22Rv1 (cell line): ENCODE data around the gene ATE1.

ENCODE experiments used
- H3K27ac ChIP-seq: fragments of 450-650 bp; 2 replicates; pipeline ENCODE4 v1.5.1; 2017
- ZFX ChIP-seq: fragments of 450-650 bp; IDR thresholded peaks from 2 replicates; pipeline ENCODE4 v1.6.1; 2017; ENCODE audit warnings: antibody characterized with exemption, borderline replicate concordance
- TF ChIP-seq, protein P1 (sequence below): fragments of 450-650 bp; IDR thresholded peaks from 2 replicates; pipeline ENCODE4 v1.5.1; 2017; ENCODE audit warnings: mild to moderate bottlenecking

The ATE1 gene

DNA sequence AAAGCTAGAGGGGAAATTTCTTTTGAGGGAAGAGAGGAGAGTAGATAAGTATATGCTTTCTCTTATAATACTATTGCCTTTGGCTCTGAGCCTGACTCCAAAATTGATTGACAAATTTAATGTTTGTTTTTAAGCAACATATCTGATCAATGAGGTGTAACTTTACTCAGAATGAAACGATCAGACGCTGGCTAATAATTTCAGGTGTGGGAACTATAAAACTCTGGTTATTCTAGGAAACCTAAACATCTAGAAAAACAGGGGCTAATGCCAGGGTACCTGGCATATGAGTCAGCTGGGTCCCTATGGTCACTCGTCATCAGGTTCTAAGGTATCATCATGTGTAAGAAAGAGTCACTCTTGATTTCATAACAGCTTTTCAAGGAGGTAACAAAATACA, 139.7 kb downstream of the ATE1 start:
- H3K27ac ChIP-seq = no peak overlapping the region

DNA sequence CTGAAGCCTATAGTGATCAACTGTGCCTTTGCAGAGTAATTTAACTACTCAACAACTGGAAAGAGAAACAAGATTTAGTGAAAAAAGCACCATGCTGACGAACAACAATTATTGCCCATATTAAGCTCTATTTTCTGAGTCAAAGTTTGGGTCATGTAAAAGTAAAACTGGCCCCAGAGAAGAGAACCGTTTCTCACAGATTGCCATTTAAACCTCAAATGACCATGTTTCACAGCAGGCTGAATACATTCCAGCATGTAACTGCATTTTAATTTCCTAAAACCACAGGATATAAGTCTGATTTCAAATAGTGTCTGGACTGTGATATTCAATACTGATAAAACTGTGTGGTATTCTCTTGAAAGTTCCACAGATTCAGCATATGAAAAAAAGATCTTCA, 140.7 kb downstream of the ATE1 start:
- TF ChIP-seq ZFX = no peak
- TF ChIP-seq, protein P1, sequence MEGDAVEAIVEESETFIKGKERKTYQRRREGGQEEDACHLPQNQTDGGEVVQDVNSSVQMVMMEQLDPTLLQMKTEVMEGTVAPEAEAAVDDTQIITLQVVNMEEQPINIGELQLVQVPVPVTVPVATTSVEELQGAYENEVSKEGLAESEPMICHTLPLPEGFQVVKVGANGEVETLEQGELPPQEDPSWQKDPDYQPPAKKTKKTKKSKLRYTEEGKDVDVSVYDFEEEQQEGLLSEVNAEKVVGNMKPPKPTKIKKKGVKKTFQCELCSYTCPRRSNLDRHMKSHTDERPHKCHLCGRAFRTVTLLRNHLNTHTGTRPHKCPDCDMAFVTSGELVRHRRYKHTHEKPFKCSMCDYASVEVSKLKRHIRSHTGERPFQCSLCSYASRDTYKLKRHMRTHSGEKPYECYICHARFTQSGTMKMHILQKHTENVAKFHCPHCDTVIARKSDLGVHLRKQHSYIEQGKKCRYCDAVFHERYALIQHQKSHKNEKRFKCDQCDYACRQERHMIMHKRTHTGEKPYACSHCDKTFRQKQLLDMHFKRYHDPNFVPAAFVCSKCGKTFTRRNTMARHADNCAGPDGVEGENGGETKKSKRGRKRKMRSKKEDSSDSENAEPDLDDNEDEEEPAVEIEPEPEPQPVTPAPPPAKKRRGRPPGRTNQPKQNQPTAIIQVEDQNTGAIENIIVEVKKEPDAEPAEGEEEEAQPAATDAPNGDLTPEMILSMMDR = no peak
- H3K27ac ChIP-seq = no peak overlapping the region

More for the DNA sequence above, 139.7 kb downstream of the ATE1 start:
- TF ChIP-seq, protein P1 = no peak
- TF ChIP-seq ZFX = no peak

DNA sequence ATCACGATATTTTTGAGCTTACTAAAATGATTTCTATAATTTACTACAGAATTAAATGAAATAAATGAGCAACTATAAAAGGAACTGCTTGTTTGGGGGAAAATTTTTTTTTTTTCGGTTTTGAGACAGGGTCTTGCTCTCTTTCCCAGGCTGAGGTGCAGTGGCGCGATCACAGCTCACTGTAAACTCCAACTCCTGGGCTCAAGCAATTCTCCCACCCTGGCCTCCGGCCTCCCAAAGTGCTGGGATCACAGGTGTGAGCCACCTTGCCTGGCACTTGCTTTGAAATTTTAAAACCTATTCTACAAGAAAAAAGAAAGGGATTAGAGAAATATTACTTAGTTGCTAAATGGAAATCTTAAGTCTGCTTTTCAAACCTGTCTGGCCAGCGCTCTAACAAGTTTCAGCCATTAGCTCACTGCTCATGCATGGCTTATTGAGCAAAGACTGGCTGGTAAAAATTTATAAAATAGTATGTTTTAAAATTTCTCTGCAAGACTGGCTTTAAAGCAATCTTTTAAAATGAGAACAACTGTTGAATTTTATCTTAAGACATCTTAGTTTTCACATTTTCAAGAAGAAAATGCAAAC, 144.0 kb downstream of the ATE1 start:
- no peak overlapping the region for H3K27ac ChIP-seq
- TF ChIP-seq, protein P1 = no peak
- no peak for TF ChIP-seq ZFX

DNA sequence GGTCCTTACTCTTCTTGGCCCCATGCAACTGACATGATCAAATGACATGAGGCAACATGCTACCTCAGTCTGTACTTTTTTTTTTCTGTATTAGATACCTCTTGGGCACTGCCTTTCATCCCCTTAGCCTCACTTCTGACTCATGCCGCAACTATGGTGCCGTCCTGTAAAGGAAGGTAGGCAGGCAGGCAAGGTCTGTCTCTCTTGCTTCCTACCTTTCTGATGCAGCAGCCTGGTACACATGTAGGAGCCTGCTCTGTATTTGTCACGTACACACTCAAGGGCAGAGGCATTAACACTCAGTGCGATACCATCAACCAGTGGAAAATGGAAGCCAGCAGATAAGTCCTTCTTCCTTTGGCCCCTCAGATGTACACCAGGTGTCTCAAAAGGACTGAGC, 146.7 kb downstream of the ATE1 start:
- TF ChIP-seq ZFX = no peak
- TF ChIP-seq, protein P1 = no peak
- H3K27ac ChIP-seq = no peak overlapping the region

DNA sequence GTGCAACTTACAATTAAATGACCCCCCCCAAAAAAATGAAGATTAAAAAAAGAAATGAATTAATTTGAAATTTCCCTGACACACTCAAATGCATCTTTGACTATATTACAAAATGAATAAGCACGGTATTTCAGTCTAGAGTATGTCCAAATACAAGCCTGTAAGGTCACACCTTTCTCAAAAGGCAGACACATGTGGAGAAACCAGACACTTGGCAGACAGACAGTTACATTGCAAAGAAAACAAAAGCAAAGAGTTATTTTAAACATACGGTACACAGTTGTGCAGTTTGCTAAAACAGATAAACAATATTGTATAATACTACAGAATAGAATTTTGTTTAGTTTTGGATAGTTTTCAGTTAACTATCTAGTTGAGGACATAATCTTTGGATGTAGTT, 153.0 kb downstream of the ATE1 start:
- TF ChIP-seq, protein P1 = no peak
- no peak for TF ChIP-seq ZFX
- no peak overlapping the region for H3K27ac ChIP-seq

DNA sequence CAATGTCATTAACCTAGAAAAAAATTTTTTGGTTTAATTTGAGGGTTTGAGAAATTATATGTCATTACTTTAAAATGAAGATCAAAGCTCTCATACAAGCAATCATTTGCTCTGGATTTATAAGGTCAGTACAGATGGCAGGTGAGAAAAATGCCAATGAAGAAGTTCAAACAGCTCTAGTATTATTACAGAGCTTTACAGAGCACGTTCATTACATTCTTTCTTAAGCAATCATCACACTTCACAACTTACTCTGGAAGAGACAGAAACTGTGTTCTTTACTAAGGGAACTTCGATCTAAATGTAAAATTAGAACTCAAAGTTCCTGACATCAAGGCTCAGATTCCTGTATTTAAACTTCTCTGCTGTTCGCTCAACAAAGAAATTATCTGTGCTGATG, 153.4 kb downstream of the ATE1 start:
- TF ChIP-seq, protein P1 = no peak
- no peak for TF ChIP-seq ZFX
- no peak overlapping the region for H3K27ac ChIP-seq

DNA sequence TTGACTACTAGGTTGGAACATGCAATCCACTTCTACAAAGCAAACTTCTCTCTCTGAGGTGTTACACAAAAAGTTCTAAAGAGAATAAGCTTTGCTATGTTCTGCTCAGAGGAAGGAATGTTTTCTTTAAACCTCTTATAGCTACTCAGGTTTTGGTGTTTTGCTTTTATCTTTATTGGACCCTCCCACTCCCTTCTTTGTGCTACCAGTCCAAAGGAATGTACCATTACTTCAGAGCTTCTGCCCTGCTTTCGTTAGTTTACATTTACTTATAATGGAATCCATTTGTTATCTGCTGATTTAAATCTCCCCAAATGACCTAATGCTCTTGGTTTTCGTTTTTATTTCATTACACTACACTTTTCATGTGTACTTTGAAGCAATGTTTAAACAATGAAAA, 154.9 kb downstream of the ATE1 start:
- no peak for TF ChIP-seq ZFX
- TF ChIP-seq, protein P1 = no peak
- no peak overlapping the region for H3K27ac ChIP-seq
